DMS79 (cell line): ENCODE data around the gene TFIP11.

ENCODE experiments used
- DNase-seq: peaks from one replicate; lab custom pipeline; 2025; lab: John Stamatoyannopoulos, UW

Gene TFIP11

GRCh38 chr22:26447584-26448329, 64.5 kb downstream of the TFIP11 start:
- no peak for DNase-seq

- no peak for DNase-seq
Measured at GRCh38 chr22:26446808-26447515, 65.3 kb downstream of the TFIP11 start.

GRCh38 chr22:26445577-26446275, 66.5 kb downstream of the TFIP11 start:
- DNase-seq: no peak

- DNase-seq: peak; percentile 35
Measured at GRCh38 chr22:26444777-26445176, 67.5 kb downstream of the TFIP11 start.

GRCh38 chr22:26443901-26444690, 68.2 kb downstream of the TFIP11 start:
- DNase-seq: no peak

- no peak for DNase-seq
Measured at GRCh38 chr22:26442086-26442756, 70.1 kb downstream of the TFIP11 start.
